BE2C (cell line): ENCODE measurements around the gene LYRM4.

Experiments
- DNase-seq: peaks from one replicate; pipeline ENCODE4 v3.0.0-alpha.2; 2020
- H3K27me3 ChIP-seq: fragments of 250-450 bp; sonication (Bioruptor Pico); 2 replicates; pipeline ENCODE4 v1.5.1; 2020; ENCODE audit warnings: mild to moderate bottlenecking
- H3K36me3 ChIP-seq: fragments of 250-450 bp; sonication (Bioruptor Pico); 2 replicates; pipeline ENCODE4 v1.5.1; 2020; ENCODE audit warnings: mild to moderate bottlenecking
- H3K4me1 ChIP-seq: fragments of 250-450 bp; sonication (Bioruptor Pico); 2 replicates; pipeline ENCODE4 v1.5.1; 2020
- H3K4me3 ChIP-seq: 2 replicates; pipeline ENCODE4 v1.5.1; 2011; ENCODE audit warnings: low read depth, low read length
- H3K9me3 ChIP-seq: fragments of 250-450 bp; sonication (Bioruptor Pico); 2 replicates; pipeline ENCODE4 v1.5.1; 2020
- CTCF ChIP-seq: IDR thresholded peaks from 2 replicates; pipeline ENCODE4 v1.5.1; 2012; ENCODE audit warnings: mild to moderate bottlenecking, low read depth, low read length

LYRM4 gene

GRCh38 chr6:5174756-5175549, 85.8 kb downstream of the LYRM4 start:
- H3K4me3 ChIP-seq = no peak overlapping the region
- H3K36me3 ChIP-seq = no peaks in the 10 kb centered on the region
- DNase-seq = no peak
- no peaks in the 10 kb centered on the region for H3K9me3 ChIP-seq
- H3K27me3 ChIP-seq = no peaks in the 10 kb centered on the region
- TF ChIP-seq CTCF = peak; percentile 45
- H3K4me1 ChIP-seq = no peaks in the 10 kb centered on the region

- H3K4me1 ChIP-seq = no peaks in the 10 kb centered on the region
- H3K27me3 ChIP-seq = no peaks in the 10 kb centered on the region
- no peak for TF ChIP-seq CTCF
- DNase-seq = no peak
- H3K4me3 ChIP-seq = no peak overlapping the region
- H3K36me3 ChIP-seq = no peaks in the 10 kb centered on the region
- H3K9me3 ChIP-seq = no peaks in the 10 kb centered on the region
Observed at GRCh38 chr6:5174244-5174643, 86.5 kb downstream of the LYRM4 start.

- DNase-seq = no peak
- Histone ChIP-seq H3K4me1 (no peaks in the 10 kb centered on the region), H3K9me3 (no peaks in the 10 kb centered on the region), H3K27me3 (no peaks in the 10 kb centered on the region), H3K4me3 (no peak overlapping the region), H3K36me3 (no peaks in the 10 kb centered on the region)
- no peak for TF ChIP-seq CTCF
Observed at GRCh38 chr6:5173810-5174209, 86.9 kb downstream of the LYRM4 start.

- H3K36me3 ChIP-seq = no peaks in the 10 kb centered on the region
- H3K4me3 ChIP-seq = no peak overlapping the region
- DNase-seq = no peak
- H3K4me1 ChIP-seq = no peaks in the 10 kb centered on the region
- no peaks in the 10 kb centered on the region for H3K9me3 ChIP-seq
- no peak for TF ChIP-seq CTCF
- no peaks in the 10 kb centered on the region for H3K27me3 ChIP-seq
Observed at GRCh38 chr6:5172897-5173474, 87.8 kb downstream of the LYRM4 start.

- no peaks in the 10 kb centered on the region for H3K27me3 ChIP-seq
- no peak for DNase-seq
- H3K4me3 ChIP-seq = no peak overlapping the region
- H3K4me1 ChIP-seq = no peaks in the 10 kb centered on the region
- no peaks in the 10 kb centered on the region for H3K36me3 ChIP-seq
- no peaks in the 10 kb centered on the region for H3K9me3 ChIP-seq
- no peak for TF ChIP-seq CTCF
Observed at GRCh38 chr6:5172041-5172653, 88.6 kb downstream of the LYRM4 start.

GRCh38 chr6:5167501-5167900, 93.2 kb downstream of the LYRM4 start:
- Histone ChIP-seq H3K9me3 (no peaks in the 10 kb centered on the region), H3K36me3 (no peaks in the 10 kb centered on the region), H3K4me1 (no peaks in the 10 kb centered on the region), H3K27me3 (no peaks in the 10 kb centered on the region), H3K4me3 (no peak overlapping the region)
- TF ChIP-seq CTCF = no peak
- no peak for DNase-seq
